ENCODE data around the gene FAM83D.
"Not testable (repeated sequence)": the region's sequence is repeated elsewhere in the genome, so short reads cannot be mapped to it uniquely, and the experiment has no call there.

The FAM83D gene

DNA sequence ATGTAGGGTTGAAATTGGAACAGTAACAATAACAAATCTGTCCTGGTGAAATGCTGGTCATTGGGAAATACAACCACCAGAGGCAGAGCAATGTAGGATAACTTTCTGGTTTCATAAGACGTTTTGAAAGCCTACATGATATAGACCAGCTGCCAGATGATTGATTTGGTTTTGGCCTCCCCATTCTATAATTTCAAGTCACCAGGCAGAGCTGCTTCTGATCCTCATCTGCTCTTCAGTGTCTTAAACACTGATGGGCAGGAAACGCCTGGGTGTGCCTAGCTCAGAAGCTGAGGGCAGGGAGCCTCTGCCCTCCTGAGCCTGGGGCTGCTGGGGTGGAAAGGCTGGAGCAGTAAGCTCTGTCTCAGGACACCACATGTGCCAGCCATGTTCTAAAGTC, 60.4 kb downstream of the FAM83D start:
- TF ChIP-seq, protein P1, sequence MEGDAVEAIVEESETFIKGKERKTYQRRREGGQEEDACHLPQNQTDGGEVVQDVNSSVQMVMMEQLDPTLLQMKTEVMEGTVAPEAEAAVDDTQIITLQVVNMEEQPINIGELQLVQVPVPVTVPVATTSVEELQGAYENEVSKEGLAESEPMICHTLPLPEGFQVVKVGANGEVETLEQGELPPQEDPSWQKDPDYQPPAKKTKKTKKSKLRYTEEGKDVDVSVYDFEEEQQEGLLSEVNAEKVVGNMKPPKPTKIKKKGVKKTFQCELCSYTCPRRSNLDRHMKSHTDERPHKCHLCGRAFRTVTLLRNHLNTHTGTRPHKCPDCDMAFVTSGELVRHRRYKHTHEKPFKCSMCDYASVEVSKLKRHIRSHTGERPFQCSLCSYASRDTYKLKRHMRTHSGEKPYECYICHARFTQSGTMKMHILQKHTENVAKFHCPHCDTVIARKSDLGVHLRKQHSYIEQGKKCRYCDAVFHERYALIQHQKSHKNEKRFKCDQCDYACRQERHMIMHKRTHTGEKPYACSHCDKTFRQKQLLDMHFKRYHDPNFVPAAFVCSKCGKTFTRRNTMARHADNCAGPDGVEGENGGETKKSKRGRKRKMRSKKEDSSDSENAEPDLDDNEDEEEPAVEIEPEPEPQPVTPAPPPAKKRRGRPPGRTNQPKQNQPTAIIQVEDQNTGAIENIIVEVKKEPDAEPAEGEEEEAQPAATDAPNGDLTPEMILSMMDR (IDR thresholded peaks at IDR 0.05; ENCODE audit: insufficient read depth, low read depth, low read length, missing control alignments), result peak; percentile 11
- peak overlapping the region; percentile 40; the same call in 1 of the 2 replicates for H3K4me3 ChIP-seq (ENCODE audit: low read depth, low read length)
- DNase-seq (ENCODE audit: low read depth), result peak; percentile 82

DNA sequence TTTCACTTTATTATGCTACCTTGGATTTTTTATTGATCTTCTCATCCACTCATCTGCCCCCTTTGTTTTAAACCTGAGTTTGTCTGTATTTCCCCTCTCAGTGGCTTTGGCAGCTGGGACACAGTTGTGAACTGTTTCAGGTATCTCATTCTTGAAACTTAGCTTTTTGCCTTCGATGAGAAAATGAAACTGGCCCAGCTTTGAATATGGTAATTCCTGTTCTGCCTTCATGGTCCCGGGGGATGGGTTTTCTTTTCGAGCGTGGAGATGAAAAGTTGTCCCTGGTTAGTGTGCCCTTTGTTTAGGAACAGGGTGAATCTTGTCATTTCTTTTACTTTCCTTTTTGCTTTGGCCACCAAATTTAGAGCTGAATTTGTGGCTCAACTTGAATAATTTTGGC, 61.6 kb downstream of the FAM83D start:
- peak; percentile 90 for DNase-seq (ENCODE audit: low read depth)
- TF ChIP-seq, protein P1 (IDR thresholded peaks at IDR 0.05; ENCODE audit: insufficient read depth, low read depth, low read length, missing control alignments), result no peak
- peak overlapping the region; percentile 40 for H3K4me3 ChIP-seq (ENCODE audit: low read depth, low read length)

DNA sequence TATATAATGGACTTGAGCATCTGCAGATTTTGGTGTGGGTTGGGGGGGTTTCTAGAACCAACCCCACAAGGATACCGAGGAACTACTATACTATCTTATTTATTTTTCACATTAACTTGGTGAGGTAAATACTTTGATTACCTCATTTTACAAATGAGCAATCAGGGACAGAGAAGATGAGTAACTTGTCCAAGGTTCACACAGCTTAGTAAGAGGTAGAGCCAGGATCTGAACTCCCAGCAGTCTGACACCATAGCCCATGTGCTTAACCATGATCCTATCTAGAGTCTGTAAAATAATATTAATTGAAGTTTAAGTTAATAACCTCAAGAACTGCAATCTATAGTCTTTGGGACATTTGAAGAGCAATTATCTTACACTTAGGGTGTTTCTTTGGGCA, 64.5 kb downstream of the FAM83D start:
- TF ChIP-seq, protein P1 (IDR thresholded peaks at IDR 0.05; ENCODE audit: insufficient read depth, low read depth, low read length, missing control alignments), result no peak
- no peak for DNase-seq (ENCODE audit: low read depth)
- no peak overlapping the region for H3K4me3 ChIP-seq (ENCODE audit: low read depth, low read length)

DNA sequence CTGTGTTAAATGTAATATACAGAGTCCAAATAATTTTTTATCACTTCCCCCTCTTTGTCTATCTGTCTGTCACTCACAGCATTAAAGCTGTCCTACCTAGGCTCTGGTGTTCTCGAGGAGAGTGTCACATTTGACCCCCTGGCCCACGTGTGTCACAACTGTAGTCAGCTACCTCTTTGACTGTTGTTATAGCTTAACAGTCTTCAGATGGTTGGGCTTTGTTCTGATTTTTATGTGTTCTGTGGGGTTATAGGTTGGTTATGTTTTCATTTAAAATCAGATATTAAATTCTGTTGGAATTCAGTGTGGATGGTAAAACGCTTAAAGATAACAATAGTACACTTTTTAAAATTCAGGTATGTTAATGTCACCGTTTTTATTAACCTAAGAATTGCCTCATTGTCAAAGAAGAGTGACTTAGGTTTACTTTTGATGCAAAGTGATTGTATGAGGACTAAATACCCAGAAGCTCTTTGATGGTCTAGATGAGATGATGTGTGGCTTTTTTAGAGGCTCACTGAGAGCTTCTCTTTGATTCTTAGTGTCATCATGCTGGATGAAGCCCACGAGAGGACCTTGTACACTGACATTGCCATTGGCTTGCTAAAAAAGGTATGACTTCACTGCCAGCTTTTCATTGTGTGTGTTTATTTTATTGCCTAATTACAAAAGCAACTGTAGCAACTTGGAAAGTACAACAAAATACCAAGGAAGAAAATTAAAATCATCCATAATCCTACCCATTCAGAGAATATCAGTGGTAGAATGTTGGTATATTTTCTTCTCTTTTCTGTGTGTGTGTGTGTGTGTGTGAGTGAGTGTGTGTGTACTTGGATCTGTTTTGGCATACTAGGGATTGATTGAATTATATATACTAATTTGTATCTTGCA, 65.8 kb downstream of the FAM83D start:
- no peak overlapping the region for H3K4me3 ChIP-seq (ENCODE audit: low read depth, low read length)
- no peak for DNase-seq (ENCODE audit: low read depth)
- TF ChIP-seq, protein P1 (IDR thresholded peaks at IDR 0.05; ENCODE audit: insufficient read depth, low read depth, low read length, missing control alignments), result no peak

DNA sequence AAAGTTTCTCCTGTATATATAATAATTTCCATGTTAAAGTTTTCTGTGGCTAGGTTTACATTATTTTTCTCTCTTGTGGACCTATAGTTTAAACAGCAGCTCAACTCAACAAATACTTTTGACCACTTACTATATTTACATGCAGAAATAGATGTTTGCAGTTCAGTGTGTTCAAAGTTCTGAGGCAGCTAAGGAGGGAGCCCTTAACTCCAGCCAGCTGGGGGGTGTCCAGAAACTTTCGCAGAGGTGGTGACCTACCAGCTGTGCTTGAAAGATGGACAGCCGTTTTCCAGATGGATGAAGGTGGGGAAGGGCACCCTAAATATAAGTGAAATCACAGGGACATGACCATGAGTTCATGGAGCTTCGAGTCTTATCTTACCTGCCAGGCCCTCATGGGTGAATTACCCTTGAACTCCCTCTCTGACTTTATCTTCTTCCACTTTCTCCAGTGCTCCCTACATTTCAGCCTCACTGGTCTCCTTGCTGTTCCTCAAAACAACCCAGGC, 69.4 kb downstream of the FAM83D start:
- no peak overlapping the region for H3K4me3 ChIP-seq (ENCODE audit: low read depth, low read length)
- no peak for DNase-seq (ENCODE audit: low read depth)
- TF ChIP-seq, protein P1 (IDR thresholded peaks at IDR 0.05; ENCODE audit: insufficient read depth, low read depth, low read length, missing control alignments), result no peak

DNA sequence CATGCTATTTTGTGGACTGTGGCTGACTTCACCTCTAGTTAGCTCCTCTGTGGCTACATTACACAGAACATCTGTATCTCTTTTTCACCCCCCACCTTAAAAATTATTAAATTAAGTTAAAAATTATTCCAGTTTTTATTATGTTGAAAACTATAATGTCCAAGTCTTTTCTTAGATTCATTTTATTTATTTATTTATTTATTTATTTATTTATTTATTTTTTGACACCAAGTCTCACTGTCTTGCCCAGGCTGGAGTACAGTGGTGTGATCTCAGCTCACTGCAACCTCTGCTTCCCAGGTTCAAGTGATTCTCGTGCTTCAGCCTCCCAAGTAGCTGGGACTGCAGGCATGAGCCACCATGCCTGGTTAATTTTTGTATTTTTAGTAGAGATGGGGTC, 70.6 kb downstream of the FAM83D start:
- not testable (repeated sequence) for DNase-seq (ENCODE audit: low read depth); H3K4me3 ChIP-seq (ENCODE audit: low read depth, low read length)

DNA sequence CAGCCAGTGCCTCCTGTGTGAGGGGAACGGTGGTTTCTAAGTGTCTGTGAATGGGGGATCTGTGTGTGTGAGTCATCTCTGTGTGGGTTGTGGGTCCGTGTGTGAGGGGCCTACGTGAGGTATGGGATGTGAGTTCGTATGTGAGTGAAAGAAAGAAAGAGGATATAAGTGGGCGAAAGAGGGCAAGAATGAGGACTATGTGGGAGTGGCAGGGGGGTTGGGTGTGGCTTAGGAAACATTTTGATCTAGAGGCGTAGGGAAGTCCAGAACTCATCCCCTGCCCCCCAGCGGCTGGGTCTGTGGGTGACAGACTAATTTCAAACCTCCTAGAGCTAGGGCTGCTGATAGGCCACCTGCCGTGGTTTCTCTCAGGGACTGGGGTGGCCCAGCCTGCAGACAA, 71.4 kb downstream of the FAM83D start:
- DNase-seq (ENCODE audit: low read depth), result peak; percentile 92
- no peak overlapping the region; the same call in 1 of the 2 replicates for H3K4me3 ChIP-seq (ENCODE audit: low read depth, low read length)
- TF ChIP-seq, protein P1 (IDR thresholded peaks at IDR 0.05; ENCODE audit: insufficient read depth, low read depth, low read length, missing control alignments), result peak; percentile 52

Measured in GM12865 (cell line).